GM12872 (cell line): Measurements from ENCODE around the gene CCDC121.

Experiments
- TF ChIP-seq, protein P1 (sequence below): IDR thresholded peaks from 3 replicates; pipeline ENCODE4 v1.5.1; 2011; ENCODE audit warnings: low read depth, mild to moderate bottlenecking, low read length, moderate library complexity; ENCODE audit not compliant: insufficient read depth

Gene CCDC121

DNA sequence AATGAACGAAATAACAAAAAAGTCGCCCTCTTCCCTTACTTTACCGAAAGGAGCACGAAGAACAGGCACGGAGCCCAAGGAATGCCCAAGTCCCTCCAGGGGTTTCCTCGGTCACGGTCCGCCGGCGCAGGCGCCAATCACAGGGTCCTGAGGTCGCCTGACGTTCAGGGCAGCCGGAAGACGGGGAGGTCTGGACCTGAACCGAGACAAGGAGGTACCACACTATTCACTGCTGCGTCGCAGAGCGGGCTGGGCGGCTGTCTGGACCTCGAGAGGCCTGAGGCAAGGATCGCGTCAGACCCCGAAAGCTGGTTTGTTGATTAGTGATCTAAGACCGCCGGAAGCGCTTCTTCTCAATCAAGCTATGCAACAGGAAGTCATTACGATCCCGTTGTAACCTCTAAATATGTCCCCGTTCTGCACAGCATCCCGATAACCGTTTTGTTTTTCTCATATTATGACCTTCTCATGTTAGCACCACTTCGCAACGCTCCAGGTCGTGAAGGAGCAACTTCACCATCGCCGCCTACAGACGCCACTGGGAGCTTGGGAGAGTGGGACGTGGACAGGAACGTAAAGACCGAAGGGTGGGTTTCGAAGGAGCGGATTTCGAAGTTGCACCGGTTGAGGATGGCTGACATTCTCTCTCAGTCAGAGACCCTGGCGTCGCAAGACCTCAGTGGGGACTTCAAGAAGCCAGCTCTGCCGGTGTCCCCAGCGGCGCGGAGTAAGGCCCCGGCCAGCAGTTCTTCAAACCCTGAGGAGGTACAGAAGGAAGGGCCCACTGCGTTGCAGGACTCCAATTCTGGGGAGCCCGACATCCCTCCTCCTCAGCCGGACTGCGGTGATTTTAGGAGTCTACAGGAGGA is 34.7 kb upstream of the CCDC121 start, which contains the start of the genes SLC4A1AP and SUPT7L:
TSS of gene SLC4A1AP (plus strand) at position 605 of the 869 bp plus-strand sequence. CDS start at position 631, 26 bp downstream.
TSS of gene SUPT7L (minus strand) at position 330 of the 869 bp plus-strand sequence. CDS start 1,422 bp downstream, outside the sequence.
- TF ChIP-seq, protein P1, sequence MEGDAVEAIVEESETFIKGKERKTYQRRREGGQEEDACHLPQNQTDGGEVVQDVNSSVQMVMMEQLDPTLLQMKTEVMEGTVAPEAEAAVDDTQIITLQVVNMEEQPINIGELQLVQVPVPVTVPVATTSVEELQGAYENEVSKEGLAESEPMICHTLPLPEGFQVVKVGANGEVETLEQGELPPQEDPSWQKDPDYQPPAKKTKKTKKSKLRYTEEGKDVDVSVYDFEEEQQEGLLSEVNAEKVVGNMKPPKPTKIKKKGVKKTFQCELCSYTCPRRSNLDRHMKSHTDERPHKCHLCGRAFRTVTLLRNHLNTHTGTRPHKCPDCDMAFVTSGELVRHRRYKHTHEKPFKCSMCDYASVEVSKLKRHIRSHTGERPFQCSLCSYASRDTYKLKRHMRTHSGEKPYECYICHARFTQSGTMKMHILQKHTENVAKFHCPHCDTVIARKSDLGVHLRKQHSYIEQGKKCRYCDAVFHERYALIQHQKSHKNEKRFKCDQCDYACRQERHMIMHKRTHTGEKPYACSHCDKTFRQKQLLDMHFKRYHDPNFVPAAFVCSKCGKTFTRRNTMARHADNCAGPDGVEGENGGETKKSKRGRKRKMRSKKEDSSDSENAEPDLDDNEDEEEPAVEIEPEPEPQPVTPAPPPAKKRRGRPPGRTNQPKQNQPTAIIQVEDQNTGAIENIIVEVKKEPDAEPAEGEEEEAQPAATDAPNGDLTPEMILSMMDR: no peak

DNA sequence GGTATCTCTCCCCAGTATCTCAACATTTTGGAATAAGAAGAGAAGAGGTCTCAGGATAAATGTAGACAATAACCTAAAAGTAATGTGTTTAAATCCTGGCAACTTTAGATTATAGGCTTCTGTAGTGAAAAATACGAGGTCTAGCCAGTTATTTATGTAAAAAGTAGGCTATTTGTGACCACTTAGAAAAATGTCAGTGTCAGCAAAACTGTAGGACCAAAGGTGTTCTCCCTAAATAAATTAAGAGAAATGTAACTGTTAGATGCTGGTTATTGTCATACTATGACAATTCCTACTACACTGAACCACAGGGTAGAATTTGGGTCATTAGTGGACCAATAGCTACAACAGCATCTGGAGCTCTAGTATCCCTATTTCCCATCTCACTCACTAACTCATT is 32.6 kb upstream of the CCDC121 start:
- TF ChIP-seq, protein P1: no peak

DNA sequence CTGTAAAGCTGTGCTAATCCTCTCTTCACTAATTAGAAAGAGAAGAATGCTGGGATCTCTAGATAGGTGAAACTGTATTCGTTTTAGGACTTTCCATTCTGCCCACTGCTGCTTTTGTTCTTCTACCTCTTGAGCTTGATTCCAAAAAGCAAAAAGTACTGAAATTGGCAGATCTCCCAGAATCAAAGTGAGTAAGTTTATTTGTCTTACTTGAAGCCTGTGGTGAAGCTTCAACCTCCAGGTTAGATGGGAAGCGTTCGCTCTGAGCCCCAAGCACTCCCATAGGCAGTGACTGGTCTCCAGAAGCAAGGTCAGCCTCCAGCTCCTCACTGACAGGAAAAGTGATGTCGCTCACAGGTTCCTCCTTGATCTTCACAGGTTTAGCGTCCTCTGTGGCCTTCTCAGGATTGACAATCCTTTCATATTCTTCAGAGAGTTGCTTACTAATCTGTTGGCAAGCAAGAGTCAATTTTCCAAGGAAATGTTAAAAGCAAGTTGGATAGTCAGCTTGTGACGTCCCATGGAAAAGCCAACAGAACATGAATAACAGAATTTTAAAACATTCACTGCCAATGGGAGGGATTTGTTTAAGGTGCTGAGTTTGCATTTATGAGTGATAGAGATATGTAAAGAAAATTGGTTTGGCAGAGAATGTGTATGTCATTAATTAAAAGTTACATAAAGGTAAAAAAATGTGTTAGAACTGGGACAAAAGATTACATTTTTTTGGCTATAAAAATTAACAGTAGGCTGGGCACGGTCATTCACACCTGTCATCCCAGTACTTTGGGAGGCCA is 26.5 kb upstream of the CCDC121 start:
- TF ChIP-seq, protein P1: no peak

DNA sequence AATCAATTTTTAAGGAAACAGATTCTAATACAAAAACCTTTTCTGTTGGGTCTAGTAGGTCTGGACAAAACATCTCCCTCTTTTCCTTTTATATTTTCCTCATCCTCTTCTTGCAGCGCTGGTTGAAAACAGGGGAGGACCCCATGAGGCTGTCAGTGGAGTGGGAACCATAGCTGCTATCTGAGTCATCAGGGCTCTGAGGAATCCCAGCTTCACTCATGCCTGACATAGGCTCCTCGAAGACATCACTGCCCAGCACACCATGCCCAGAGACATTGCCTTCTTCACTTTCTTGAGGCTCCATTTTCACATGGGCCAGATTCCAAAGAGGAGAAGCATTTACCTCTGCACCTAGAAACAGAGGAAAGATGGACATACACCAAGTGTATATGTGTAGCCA is 24.6 kb upstream of the CCDC121 start:
- TF ChIP-seq, protein P1: no peak

DNA sequence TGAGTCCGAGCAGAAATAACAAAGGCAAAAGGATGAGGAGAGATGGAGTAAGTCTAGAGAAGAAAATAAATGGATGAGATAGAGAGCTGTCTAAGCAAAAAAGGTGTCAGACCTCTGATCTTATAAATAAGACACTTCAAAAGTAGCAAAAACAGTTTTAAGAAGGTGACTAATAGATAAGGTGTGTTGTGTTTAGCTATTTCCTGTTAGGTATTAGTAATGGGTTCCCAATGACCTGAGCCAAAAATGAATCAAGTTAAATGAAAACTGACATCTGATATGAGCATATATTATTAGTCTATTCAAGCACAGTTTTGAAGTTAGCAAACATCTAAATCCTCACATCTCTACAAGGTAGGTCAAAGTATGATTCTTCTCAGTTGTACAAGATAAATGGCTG is 24.0 kb upstream of the CCDC121 start:
- TF ChIP-seq, protein P1: no peak

DNA sequence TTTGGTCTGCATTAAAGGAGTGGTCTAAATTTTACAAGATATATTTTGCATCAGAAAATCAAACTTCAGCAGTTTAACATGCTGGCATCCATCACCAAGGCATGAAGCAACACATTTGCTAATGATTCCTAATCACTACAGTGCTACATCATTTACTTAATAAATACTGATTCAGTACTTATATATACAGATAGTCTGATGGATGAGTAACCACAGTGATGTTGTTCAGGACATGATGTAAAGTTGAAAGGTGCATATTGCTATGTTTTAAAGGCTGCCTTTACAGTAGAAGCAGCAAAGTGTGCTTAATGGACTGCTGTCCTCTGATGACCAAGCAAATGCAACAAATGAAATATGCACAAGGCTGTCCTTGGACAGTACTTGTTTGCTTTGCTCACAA is 23.5 kb upstream of the CCDC121 start:
- TF ChIP-seq, protein P1: no peak

DNA sequence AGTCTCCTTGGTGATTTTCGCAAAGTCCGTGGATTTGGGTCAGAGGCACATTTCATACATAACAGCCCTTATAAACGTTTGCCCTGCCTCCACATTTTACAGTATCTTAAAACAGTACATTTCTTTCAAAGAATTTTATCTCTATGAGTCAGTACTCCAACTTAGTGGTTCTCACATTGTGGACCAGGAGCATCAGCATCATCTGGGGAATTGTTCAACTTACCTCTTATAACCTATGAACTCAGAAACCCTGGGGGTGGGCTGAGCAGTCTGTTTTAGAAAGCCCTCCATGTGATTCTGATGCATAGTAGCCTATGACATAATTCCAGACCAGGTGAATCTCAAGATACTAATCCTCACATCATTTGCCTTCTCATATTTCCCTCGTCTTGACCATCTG is 22.2 kb upstream of the CCDC121 start:
- TF ChIP-seq, protein P1: no peak
